H1 (cell line): Measurements from ENCODE around the gene PRR23E. TPM values are rescaled to one million over a fixed set of nuclear protein-coding genes. Genes with fewer than 3 reads are reported as not detected.

Source experiments
- CBX5 ChIP-seq: fragments of 300-800, 300-1000 bp; sonication (generic); IDR thresholded peaks from 2 replicates; pipeline ENCODE4 v1.7.1; 2016; ENCODE audit warnings: antibody characterized with exemption, low read length, low read depth
- EZH2 ChIP-seq: fragments of 200-600 bp; sonication (generic); IDR thresholded peaks from 2 replicates; pipeline ENCODE4 v1.7.1; 2012; ENCODE audit warnings: low read depth, mild to moderate bottlenecking, moderate library complexity, low read length, inconsistent platforms; ENCODE audit not compliant: severe bottlenecking
- POLR2A ChIP-seq, 2 experiments: IDR thresholded peaks; 1 replicate in 1 of 2; 2 replicates in 1 of 2; pipeline ENCODE4 v1.6.1; 2011; ENCODE audit warnings: low read depth in 2 of 2, low read length in 2 of 2, mild to moderate bottlenecking in 2 of 2; ENCODE audit errors: control extremely low read depth in 1 of 2
- RXRA ChIP-seq: IDR thresholded peaks from 2 replicates; pipeline ENCODE4 v1.6.1; 2011; ENCODE audit warnings: low read depth, mild to moderate bottlenecking, low read length, moderate library complexity; ENCODE audit not compliant: insufficient read depth
- SIRT6 ChIP-seq: IDR thresholded peaks from one replicate; pipeline ENCODE4 v1.7.1; 2012; ENCODE audit warnings: low read length, inconsistent platforms
- SP1 ChIP-seq: IDR thresholded peaks from 2 replicates; pipeline ENCODE4 v1.6.1; 2011; ENCODE audit warnings: low read depth, low read length
- polyA plus RNA-seq, 7 experiments: library from polyadenylated mRNA; depleted of rRNA in 3 of 7; stranded (reverse) in 5 of 7; unstranded in 2 of 7; fragments of >200 nt in 5 of 7; fragments of 200-250 nt in 2 of 7; gene quantifications; 1 replicate in 5 of 7; 2 replicates in 1 of 7; 4 replicates in 1 of 7; pipeline versions ENCODE4 v1.2.1 to v1.2.3, GENCODE V29; 2011 to 2013; ENCODE audit warnings: missing spikeins in 2 of 7, mixed read lengths in 2 of 7
- total RNA-seq: library from RNA; stranded (reverse); fragmentation: NEBNext Ultra II Directional; extraction: Animal tissue kit (Norgen Biotek cat#: 25700); gene quantifications from 2 replicates; pipeline ENCODE4 v1.2.1, GENCODE V29; 2021
- TF ChIP-seq, protein P1 (sequence below): IDR thresholded peaks from 2 replicates; pipeline ENCODE4 v1.6.1; 2011; ENCODE audit warnings: low read depth, mild to moderate bottlenecking, low read length; ENCODE audit not compliant: insufficient read depth
- TF ChIP-seq, protein P2 (sequence below): IDR thresholded peaks from 2 replicates; pipeline ENCODE4 v1.6.1; 2012; ENCODE audit warnings: inconsistent platforms
- TF ChIP-seq, protein P3 (sequence below): fragments of 300-600 bp; sonication (generic); IDR thresholded peaks from 2 replicates; pipeline ENCODE4 v1.7.1; 2012; ENCODE audit warnings: low read length, moderate library complexity, mild to moderate bottlenecking, inconsistent platforms; ENCODE audit not compliant: insufficient replicate concordance

PRR23E gene
- total and polyA plus RNA-seq, 2 of the 8 experiments (the other 6 are each of a cell fraction or from before 2014, with no cell fraction given), result not detected

DNA sequence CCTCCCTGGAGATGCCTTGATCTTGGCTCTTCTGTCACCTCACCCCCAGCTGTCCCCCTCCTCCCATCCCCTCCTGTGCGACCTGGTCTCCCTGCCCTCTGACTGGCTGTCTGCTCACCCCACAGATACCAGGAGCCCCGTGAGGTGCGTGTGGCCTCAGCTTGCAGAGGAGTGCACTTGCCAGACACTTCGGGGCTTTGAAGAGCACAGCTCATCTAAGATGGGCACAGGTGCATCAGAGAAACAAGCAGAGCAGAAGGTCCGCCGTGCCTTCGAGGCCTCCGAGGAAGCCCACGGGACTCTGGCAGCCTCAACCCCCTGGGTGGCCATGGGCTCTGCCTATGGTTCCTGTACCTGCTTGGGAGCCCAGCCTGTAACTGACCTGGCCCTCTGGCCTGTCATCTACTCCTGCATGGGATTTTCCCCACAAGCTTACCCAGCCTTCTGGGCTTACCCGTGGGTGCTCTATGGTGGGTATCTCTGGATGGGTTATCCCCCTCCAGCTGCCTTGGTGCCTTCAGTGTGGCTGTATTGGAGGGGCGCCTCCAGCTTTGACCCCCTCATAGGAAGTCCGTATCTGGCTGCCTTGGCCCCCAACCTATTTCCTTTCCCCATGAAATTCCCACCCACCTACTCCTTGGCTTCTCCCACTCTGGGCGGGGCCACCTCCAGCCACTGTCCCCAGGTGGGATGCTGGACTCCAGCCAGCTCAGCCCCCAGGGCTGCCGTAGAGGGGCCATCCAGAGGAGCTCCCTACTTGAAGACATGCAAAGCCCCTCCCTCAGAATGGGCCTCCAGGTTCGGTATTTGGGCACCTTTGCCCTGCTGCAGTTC is 3.8 kb downstream of the PRR23E start (continued):
- TF ChIP-seq, protein P1, sequence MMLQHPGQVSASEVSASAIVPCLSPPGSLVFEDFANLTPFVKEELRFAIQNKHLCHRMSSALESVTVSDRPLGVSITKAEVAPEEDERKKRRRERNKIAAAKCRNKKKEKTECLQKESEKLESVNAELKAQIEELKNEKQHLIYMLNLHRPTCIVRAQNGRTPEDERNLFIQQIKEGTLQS, result no peak
- TF ChIP-seq SP1, result no peak
- TF ChIP-seq, protein P2, sequence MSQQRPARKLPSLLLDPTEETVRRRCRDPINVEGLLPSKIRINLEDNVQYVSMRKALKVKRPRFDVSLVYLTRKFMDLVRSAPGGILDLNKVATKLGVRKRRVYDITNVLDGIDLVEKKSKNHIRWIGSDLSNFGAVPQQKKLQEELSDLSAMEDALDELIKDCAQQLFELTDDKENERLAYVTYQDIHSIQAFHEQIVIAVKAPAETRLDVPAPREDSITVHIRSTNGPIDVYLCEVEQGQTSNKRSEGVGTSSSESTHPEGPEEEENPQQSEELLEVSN, result no peak
- no peak for TF ChIP-seq RXRA
- TF ChIP-seq, protein P3, sequence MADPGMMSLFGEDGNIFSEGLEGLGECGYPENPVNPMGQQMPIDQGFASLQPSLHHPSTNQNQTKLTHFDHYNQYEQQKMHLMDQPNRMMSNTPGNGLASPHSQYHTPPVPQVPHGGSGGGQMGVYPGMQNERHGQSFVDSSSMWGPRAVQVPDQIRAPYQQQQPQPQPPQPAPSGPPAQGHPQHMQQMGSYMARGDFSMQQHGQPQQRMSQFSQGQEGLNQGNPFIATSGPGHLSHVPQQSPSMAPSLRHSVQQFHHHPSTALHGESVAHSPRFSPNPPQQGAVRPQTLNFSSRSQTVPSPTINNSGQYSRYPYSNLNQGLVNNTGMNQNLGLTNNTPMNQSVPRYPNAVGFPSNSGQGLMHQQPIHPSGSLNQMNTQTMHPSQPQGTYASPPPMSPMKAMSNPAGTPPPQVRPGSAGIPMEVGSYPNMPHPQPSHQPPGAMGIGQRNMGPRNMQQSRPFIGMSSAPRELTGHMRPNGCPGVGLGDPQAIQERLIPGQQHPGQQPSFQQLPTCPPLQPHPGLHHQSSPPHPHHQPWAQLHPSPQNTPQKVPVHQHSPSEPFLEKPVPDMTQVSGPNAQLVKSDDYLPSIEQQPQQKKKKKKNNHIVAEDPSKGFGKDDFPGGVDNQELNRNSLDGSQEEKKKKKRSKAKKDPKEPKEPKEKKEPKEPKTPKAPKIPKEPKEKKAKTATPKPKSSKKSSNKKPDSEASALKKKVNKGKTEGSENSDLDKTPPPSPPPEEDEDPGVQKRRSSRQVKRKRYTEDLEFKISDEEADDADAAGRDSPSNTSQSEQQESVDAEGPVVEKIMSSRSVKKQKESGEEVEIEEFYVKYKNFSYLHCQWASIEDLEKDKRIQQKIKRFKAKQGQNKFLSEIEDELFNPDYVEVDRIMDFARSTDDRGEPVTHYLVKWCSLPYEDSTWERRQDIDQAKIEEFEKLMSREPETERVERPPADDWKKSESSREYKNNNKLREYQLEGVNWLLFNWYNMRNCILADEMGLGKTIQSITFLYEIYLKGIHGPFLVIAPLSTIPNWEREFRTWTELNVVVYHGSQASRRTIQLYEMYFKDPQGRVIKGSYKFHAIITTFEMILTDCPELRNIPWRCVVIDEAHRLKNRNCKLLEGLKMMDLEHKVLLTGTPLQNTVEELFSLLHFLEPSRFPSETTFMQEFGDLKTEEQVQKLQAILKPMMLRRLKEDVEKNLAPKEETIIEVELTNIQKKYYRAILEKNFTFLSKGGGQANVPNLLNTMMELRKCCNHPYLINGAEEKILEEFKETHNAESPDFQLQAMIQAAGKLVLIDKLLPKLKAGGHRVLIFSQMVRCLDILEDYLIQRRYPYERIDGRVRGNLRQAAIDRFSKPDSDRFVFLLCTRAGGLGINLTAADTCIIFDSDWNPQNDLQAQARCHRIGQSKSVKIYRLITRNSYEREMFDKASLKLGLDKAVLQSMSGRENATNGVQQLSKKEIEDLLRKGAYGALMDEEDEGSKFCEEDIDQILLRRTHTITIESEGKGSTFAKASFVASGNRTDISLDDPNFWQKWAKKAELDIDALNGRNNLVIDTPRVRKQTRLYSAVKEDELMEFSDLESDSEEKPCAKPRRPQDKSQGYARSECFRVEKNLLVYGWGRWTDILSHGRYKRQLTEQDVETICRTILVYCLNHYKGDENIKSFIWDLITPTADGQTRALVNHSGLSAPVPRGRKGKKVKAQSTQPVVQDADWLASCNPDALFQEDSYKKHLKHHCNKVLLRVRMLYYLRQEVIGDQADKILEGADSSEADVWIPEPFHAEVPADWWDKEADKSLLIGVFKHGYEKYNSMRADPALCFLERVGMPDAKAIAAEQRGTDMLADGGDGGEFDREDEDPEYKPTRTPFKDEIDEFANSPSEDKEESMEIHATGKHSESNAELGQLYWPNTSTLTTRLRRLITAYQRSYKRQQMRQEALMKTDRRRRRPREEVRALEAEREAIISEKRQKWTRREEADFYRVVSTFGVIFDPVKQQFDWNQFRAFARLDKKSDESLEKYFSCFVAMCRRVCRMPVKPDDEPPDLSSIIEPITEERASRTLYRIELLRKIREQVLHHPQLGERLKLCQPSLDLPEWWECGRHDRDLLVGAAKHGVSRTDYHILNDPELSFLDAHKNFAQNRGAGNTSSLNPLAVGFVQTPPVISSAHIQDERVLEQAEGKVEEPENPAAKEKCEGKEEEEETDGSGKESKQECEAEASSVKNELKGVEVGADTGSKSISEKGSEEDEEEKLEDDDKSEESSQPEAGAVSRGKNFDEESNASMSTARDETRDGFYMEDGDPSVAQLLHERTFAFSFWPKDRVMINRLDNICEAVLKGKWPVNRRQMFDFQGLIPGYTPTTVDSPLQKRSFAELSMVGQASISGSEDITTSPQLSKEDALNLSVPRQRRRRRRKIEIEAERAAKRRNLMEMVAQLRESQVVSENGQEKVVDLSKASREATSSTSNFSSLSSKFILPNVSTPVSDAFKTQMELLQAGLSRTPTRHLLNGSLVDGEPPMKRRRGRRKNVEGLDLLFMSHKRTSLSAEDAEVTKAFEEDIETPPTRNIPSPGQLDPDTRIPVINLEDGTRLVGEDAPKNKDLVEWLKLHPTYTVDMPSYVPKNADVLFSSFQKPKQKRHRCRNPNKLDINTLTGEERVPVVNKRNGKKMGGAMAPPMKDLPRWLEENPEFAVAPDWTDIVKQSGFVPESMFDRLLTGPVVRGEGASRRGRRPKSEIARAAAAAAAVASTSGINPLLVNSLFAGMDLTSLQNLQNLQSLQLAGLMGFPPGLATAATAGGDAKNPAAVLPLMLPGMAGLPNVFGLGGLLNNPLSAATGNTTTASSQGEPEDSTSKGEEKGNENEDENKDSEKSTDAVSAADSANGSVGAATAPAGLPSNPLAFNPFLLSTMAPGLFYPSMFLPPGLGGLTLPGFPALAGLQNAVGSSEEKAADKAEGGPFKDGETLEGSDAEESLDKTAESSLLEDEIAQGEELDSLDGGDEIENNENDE, result no peak
- no peak for TF ChIP-seq SIRT6
- no peak for TF ChIP-seq POLR2A (IDR thresholded peaks at IDR 0.05; ENCODE audit: control extremely low read depth in 1 of 2, low read depth in 2 of 2, low read length in 2 of 2)
- TF ChIP-seq CBX5, result no peak
- no peak for TF ChIP-seq EZH2
- TF ChIP-seq, all 59 proteins: peak for 0
